MM.1S (cell line): ENCODE measurements around the gene MYH6.

Experiments
- EZH2 ChIP-seq: fragments of 300-600 bp; sonication (generic); optimal IDR thresholded peaks from 2 replicates; pipeline ENCODE3; 2017; ENCODE audit warnings: low read depth, mild to moderate bottlenecking, antibody characterized with exemption, low read length, mixed read lengths
- TF ChIP-seq, protein P1 (sequence below): fragments of 300-600 bp; sonication (generic); IDR thresholded peaks from 2 replicates; pipeline ENCODE4 v1.5.1; 2016; ENCODE audit warnings: antibody characterized with exemption, low read length, mixed read lengths

DNA sequence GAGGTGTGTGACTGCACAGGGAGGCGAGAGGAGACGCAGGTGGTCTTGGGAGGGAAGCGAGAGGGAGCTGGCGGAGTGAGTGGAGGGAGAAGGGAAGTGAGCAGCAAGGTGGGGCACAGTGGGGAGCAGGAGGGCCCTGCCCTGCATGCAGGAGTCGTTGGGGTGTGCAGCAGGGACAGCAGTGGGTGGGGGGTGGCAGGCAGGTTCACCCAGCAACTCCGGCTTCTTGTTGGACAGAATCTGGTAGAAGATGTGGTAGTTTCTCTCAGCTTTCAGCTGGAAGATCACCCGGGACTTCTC, 5.0 kb downstream of the MYH6 start:
- TF ChIP-seq, protein P1, sequence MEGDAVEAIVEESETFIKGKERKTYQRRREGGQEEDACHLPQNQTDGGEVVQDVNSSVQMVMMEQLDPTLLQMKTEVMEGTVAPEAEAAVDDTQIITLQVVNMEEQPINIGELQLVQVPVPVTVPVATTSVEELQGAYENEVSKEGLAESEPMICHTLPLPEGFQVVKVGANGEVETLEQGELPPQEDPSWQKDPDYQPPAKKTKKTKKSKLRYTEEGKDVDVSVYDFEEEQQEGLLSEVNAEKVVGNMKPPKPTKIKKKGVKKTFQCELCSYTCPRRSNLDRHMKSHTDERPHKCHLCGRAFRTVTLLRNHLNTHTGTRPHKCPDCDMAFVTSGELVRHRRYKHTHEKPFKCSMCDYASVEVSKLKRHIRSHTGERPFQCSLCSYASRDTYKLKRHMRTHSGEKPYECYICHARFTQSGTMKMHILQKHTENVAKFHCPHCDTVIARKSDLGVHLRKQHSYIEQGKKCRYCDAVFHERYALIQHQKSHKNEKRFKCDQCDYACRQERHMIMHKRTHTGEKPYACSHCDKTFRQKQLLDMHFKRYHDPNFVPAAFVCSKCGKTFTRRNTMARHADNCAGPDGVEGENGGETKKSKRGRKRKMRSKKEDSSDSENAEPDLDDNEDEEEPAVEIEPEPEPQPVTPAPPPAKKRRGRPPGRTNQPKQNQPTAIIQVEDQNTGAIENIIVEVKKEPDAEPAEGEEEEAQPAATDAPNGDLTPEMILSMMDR = no peak
- no peak for TF ChIP-seq EZH2
